ENCODE measurements around the gene CDH3. TPM values are rescaled to one million over a fixed set of nuclear protein-coding genes. Genes with fewer than 3 reads are reported as not detected.

Gene CDH3
- total RNA-seq, 2 donors from 2014 or later = 30.0 to 98.5 TPM

DNA sequence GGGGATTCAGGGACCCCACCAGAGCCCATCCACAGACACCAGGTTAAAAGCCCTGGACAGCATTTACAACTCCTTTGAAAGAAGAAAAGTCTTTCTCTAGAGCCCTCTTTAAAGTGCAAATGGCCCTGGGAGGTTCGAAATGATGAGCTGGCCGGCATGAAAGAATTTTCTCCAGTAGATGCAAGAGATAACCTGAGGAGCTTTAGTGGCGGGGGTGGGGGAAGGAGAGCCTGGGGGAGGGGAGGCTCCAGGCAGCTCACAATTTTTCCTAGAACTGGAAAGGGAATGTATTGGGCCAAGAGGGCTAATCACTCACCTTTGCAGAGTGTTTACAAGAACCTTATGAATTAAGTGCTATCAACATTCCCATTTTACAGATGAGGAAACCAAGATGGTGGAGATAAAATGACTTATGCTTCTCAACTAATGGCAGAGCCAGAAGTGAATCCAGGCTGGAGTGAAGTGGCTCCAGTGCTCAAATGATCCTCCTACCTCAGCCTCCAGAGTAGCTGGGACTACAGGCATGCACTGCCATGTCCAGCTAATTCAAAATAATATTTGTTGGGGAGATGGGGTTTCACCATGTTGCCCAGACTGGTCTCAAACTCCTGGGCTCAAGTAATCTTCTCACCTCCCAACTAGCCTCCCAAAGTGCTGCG is 87.8 kb downstream of the CDH3 start:
- no peaks in the 10 kb centered on the region for H3K36me3 ChIP-seq
- H3K27me3 ChIP-seq (replicated peaks; ENCODE audit: insufficient read depth) = no peaks in the 10 kb centered on the region
- intact Hi-C loops (cut with DNase I) = no loop called here
- WGBS = 44% methylated on average over 4 of the region's 4 CpGs
- DNase-seq (ENCODE audit: low spot score) = no peak
- TF ChIP-seq, protein P1, sequence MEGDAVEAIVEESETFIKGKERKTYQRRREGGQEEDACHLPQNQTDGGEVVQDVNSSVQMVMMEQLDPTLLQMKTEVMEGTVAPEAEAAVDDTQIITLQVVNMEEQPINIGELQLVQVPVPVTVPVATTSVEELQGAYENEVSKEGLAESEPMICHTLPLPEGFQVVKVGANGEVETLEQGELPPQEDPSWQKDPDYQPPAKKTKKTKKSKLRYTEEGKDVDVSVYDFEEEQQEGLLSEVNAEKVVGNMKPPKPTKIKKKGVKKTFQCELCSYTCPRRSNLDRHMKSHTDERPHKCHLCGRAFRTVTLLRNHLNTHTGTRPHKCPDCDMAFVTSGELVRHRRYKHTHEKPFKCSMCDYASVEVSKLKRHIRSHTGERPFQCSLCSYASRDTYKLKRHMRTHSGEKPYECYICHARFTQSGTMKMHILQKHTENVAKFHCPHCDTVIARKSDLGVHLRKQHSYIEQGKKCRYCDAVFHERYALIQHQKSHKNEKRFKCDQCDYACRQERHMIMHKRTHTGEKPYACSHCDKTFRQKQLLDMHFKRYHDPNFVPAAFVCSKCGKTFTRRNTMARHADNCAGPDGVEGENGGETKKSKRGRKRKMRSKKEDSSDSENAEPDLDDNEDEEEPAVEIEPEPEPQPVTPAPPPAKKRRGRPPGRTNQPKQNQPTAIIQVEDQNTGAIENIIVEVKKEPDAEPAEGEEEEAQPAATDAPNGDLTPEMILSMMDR (IDR thresholded peaks at IDR 0.05) = no peak
- no peaks in the 10 kb centered on the region for H3K9me3 ChIP-seq
- peak overlapping the region; percentile 54 to 68 for H3K27ac ChIP-seq
- H3K4me3 ChIP-seq = no peak overlapping the region
- H3K4me1 ChIP-seq (replicated peaks) = no peaks in the 10 kb centered on the region

DNA sequence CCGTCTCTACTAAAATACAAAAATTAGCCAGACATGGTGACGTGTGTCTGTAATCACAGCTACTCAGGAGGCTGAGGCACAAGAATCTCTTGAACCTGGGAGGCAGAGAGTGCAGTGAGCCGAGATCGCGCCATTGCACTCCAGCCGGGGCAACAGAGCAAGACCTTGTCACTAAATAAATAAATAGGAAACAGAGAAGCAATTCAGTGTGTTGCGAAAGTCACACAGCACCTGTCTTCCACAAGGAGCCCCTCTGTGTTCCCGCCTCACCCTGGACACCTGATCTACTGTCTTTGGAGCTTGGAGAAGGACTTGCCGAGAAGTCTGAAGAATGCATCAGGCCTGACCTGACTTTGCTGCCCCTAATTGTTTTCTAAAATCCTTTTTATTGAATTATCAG is 88.5 kb downstream of the CDH3 start:
- TF ChIP-seq POLR2A (IDR thresholded peaks at IDR 0.05) (no peak), POLR2AphosphoS5 (IDR thresholded peaks at IDR 0.05) (no peak)
- TF ChIP-seq, protein P1 (IDR thresholded peaks at IDR 0.05) = no peak
- H3K4me1 ChIP-seq (replicated peaks) = no peaks in the 10 kb centered on the region
- intact Hi-C loops (cut with DNase I) = no loop called here
- no peak overlapping the region for H3K27ac ChIP-seq
- no peak overlapping the region for H3K4me3 ChIP-seq
- DNase-seq (ENCODE audit: low spot score) = no peak
- H3K36me3 ChIP-seq = no peaks in the 10 kb centered on the region
- H3K9me3 ChIP-seq = no peaks in the 10 kb centered on the region
- 89% methylated on average over 9 of the region's 9 CpGs for WGBS
- no peaks in the 10 kb centered on the region for H3K27me3 ChIP-seq (replicated peaks; ENCODE audit: insufficient read depth)

DNA sequence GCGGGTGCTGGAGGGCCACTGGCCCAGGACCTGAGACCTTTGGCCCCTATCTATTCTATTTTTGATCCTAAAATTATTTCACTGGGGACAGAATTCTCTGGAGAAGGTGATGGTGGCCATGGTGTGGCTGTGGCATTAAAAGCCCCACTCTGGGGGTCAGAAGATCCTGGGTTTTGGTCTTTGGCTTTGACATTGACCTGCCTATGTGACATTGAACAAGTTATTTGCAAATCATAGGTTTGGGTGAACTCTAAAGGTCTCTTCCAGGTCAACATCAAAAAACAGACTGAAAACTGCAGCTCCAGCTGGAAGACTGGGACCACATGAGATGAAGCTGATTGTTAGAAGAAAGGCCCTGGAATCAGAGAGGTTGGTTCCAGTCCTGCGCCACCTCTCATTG is 89.7 kb downstream of the CDH3 start:
- DNase-seq (ENCODE audit: low spot score) = no peak
- intact Hi-C loops (cut with DNase I) = no loop called here
- H3K27me3 ChIP-seq (replicated peaks; ENCODE audit: insufficient read depth) = no peaks in the 10 kb centered on the region
- H3K36me3 ChIP-seq = no peaks in the 10 kb centered on the region
- H3K4me1 ChIP-seq (replicated peaks) = no peaks in the 10 kb centered on the region
- H3K9me3 ChIP-seq = no peaks in the 10 kb centered on the region
- no peak overlapping the region for H3K4me3 ChIP-seq
- 96% methylated on average over 2 of the region's 2 CpGs for WGBS
- no peak overlapping the region for H3K27ac ChIP-seq
- TF ChIP-seq POLR2A (IDR thresholded peaks at IDR 0.05) (no peak), POLR2AphosphoS5 (IDR thresholded peaks at IDR 0.05) (no peak)
- TF ChIP-seq, protein P1 (IDR thresholded peaks at IDR 0.05) = no peak

DNA sequence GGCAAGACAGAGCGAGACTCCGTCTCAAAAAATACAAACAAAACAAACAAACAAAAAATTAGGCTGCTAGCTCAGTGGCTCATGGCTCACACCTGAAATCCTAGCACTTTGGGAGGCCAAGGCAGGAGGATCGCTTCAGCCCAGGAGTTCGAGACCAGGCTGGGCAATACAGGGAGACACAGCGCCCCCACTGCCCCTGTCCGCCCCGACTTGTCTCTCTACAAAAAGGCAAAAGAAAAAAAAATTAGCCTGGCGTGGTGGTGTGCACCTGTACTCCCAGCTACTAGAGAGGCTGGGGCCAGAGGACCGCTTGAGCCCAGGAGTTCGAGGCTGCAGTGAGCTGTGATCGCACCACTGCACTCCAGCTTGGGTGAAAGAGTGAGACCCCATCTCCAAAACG is 91.5 kb downstream of the CDH3 start:
- peak overlapping the region in 1 of 2 donors; percentile 93 for H3K27ac ChIP-seq
- peak overlapping the region; percentile 65 for H3K4me3 ChIP-seq
- intact Hi-C loops (cut with DNase I) = no loop called here
- no peaks in the 10 kb centered on the region for H3K27me3 ChIP-seq (replicated peaks; ENCODE audit: insufficient read depth)
- no peak for TF ChIP-seq POLR2AphosphoS5 (IDR thresholded peaks at IDR 0.05)
- no peak for DNase-seq (ENCODE audit: low spot score)
- H3K36me3 ChIP-seq = no peaks in the 10 kb centered on the region
- H3K9me3 ChIP-seq = no peaks in the 10 kb centered on the region
- peaks cover 9% of the 10 kb centered on the region for H3K4me1 ChIP-seq (replicated peaks)
- 78% methylated on average over 12 of the region's 12 CpGs for WGBS

DNA sequence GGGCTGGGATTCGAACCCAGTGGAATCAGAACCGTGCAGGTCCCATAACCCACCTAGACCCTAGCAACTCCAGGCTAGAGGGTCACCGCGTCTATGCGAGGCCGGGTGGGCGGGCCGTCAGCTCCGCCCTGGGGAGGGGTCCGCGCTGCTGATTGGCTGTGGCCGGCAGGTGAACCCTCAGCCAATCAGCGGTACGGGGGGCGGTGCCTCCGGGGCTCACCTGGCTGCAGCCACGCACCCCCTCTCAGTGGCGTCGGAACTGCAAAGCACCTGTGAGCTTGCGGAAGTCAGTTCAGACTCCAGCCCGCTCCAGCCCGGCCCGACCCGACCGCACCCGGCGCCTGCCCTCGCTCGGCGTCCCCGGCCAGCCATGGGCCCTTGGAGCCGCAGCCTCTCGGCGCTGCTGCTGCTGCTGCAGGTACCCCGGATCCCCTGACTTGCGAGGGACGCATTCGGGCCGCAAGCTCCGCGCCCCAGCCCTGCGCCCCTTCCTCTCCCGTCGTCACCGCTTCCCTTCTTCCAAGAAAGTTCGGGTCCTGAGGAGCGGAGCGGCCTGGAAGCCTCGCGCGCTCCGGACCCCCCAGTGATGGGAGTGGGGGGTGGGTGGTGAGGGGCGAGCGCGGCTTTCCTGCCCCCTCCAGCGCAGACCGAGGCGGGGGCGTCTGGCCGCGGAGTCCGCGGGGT is 92.1 kb downstream of the CDH3 start, which contains the start of gene CDH1:
Gene CDH1 (plus strand): TSS at position 247 of the 684 bp plus-strand sequence. CDS start 124 bp downstream, at position 371.
- intact Hi-C loops (cut with DNase I) = no loop called here
- TF ChIP-seq POLR2A (IDR thresholded peaks at IDR 0.05) = peak; percentile 99
- TF ChIP-seq, protein P1 (IDR thresholded peaks at IDR 0.05) = peak in 1 of 4 experiments; percentile 30
- TF ChIP-seq POLR2AphosphoS5 (IDR thresholded peaks at IDR 0.05) = peak; percentile 94
- WGBS = 2% methylated on average over 52 of the region's 63 CpGs
- peaks cover 10% of the 10 kb centered on the region for H3K4me1 ChIP-seq (replicated peaks)
- no peaks in the 10 kb centered on the region for H3K36me3 ChIP-seq
- H3K4me3 ChIP-seq = peak within 1 kb of the TSS; percentile 65
- H3K9me3 ChIP-seq = no peaks in the 10 kb centered on the region
- peak within 1 kb of the TSS; percentile 91 to 93 for H3K27ac ChIP-seq
- peak; percentile 97 for DNase-seq (ENCODE audit: low spot score)
- H3K27me3 ChIP-seq (replicated peaks; ENCODE audit: insufficient read depth) = no peaks in the 10 kb centered on the region
